ACC112 (cell line): Measurements from ENCODE around the gene GFI1B.

ENCODE experiments used
- H2AFZ ChIP-seq: fragments of 200-600 bp; sonication (generic); one replicate; pipeline ENCODE4 v1.6.0; 2017; ENCODE audit warnings: antibody characterized with exemption, low read length; ENCODE audit not compliant: unreplicated experiment
- H3K27ac ChIP-seq: fragments of 200-600 bp; sonication (generic); 2 replicates; pipeline ENCODE4 v1.5.1; 2014; ENCODE audit warnings: low read depth, mild to moderate bottlenecking, antibody characterized with exemption, low read length, moderate library complexity
- H3K27me3 ChIP-seq: fragments of 200-600 bp; sonication (generic); 2 replicates; pipeline ENCODE4 v1.6.1; 2014; ENCODE audit warnings: mild to moderate bottlenecking, antibody characterized with exemption, low read length, moderate library complexity, mixed read lengths; ENCODE audit not compliant: insufficient read depth
- H3K36me3 ChIP-seq: fragments of 200-600 bp; sonication (generic); 2 replicates; pipeline ENCODE4 v1.6.1; 2016; ENCODE audit warnings: mild to moderate bottlenecking, antibody characterized with exemption, low read length, moderate library complexity, mixed read lengths; ENCODE audit not compliant: insufficient read depth
- H3K4me1 ChIP-seq: fragments of 200-600 bp; sonication (generic); one replicate; pipeline ENCODE4 v1.6.1; 2016; ENCODE audit warnings: low read length, mixed read lengths; ENCODE audit not compliant: insufficient read depth, unreplicated experiment, control insufficient read depth
- H3K4me3 ChIP-seq: fragments of 200-600 bp; sonication (generic); 2 replicates; pipeline ENCODE4 v1.5.1; 2014; ENCODE audit warnings: mild to moderate bottlenecking, low read depth, low read length
- H3K79me2 ChIP-seq: fragments of 200-600 bp; sonication (generic); one replicate; pipeline ENCODE4 v1.6.0; 2016; ENCODE audit warnings: low read length; ENCODE audit not compliant: control insufficient read depth, unreplicated experiment, insufficient read depth

Gene GFI1B

GRCh38 chr9:132978451-132979131 is at the start of gene GFI1B:
Gene GFI1B, plus strand, starts transcription at chr9:132978694. Its CDS starts 7,985 bp downstream, at chr9:132986679.
- H3K4me3 ChIP-seq: no peak within 1 kb of the TSS
- H3K36me3 ChIP-seq: no peaks in the 10 kb centered on the region
- H2AFZ ChIP-seq: peak within 1 kb of the TSS; percentile 25
- no peaks in the 10 kb centered on the region for H3K79me2 ChIP-seq
- no peak within 1 kb of the TSS for H3K27ac ChIP-seq
- peaks cover 74% of the 10 kb centered on the region for H3K27me3 ChIP-seq
- no peaks in the 10 kb centered on the region for H3K4me1 ChIP-seq

- peaks cover 14% of the 10 kb centered on the region for H3K36me3 ChIP-seq
- no peak overlapping the region for H3K4me3 ChIP-seq
- H2AFZ ChIP-seq: no peak overlapping the region
- no peak overlapping the region for H3K27ac ChIP-seq
- H3K4me1 ChIP-seq: no peaks in the 10 kb centered on the region
- H3K79me2 ChIP-seq: peaks cover 14% of the 10 kb centered on the region
- no peaks in the 10 kb centered on the region for H3K27me3 ChIP-seq
Observed at GRCh38 chr9:132931178-132931735, 47.2 kb upstream of the GFI1B start.

- Histone ChIP-seq H3K36me3 (peaks cover 5% of the 10 kb centered on the region), H3K4me1 (peaks cover 5% of the 10 kb centered on the region), H3K27me3 (no peaks in the 10 kb centered on the region), H3K4me3 (no peak overlapping the region), H3K79me2 (peaks cover 34% of the 10 kb centered on the region), H2AFZ (no peak overlapping the region), H3K27ac (no peak overlapping the region)
Observed at GRCh38 chr9:132935026-132935425, 43.5 kb upstream of the GFI1B start.

GRCh38 chr9:132937463-132937901 is 41.0 kb upstream of the GFI1B start:
- H3K4me3 ChIP-seq: no peak overlapping the region
- peaks cover 8% of the 10 kb centered on the region for H3K4me1 ChIP-seq
- no peaks in the 10 kb centered on the region for H3K27me3 ChIP-seq
- H2AFZ ChIP-seq: no peak overlapping the region
- H3K36me3 ChIP-seq: no peaks in the 10 kb centered on the region; the same call in 1 of the 2 replicates
- no peak overlapping the region for H3K27ac ChIP-seq
- peaks cover 59% of the 10 kb centered on the region for H3K79me2 ChIP-seq

- no peak overlapping the region for H3K27ac ChIP-seq
- peaks cover 75% of the 10 kb centered on the region for H3K79me2 ChIP-seq
- H3K27me3 ChIP-seq: no peaks in the 10 kb centered on the region
- no peak overlapping the region for H2AFZ ChIP-seq
- no peaks in the 10 kb centered on the region for H3K36me3 ChIP-seq
- H3K4me1 ChIP-seq: peaks cover 17% of the 10 kb centered on the region
- no peak overlapping the region for H3K4me3 ChIP-seq
Observed at GRCh38 chr9:132939169-132939568, 39.3 kb upstream of the GFI1B start.

GRCh38 chr9:132942541-132943182 is 35.8 kb upstream of the GFI1B start:
- no peaks in the 10 kb centered on the region for H3K36me3 ChIP-seq
- no peaks in the 10 kb centered on the region for H3K27me3 ChIP-seq
- H3K4me3 ChIP-seq: peak overlapping the region; percentile 96
- H3K79me2 ChIP-seq: peaks cover 58% of the 10 kb centered on the region
- H3K4me1 ChIP-seq: peaks cover 27% of the 10 kb centered on the region
- no peak overlapping the region for H2AFZ ChIP-seq
- H3K27ac ChIP-seq: no peak overlapping the region

GRCh38 chr9:132943651-132944293 is 34.7 kb upstream of the GFI1B start:
- Histone ChIP-seq H3K27ac (peak overlapping the region; percentile 97), H3K4me3 (peak overlapping the region; percentile 96), H3K79me2 (peaks cover 54% of the 10 kb centered on the region), H3K4me1 (peaks cover 26% of the 10 kb centered on the region), H3K36me3 (no peaks in the 10 kb centered on the region), H3K27me3 (no peaks in the 10 kb centered on the region), H2AFZ (peak overlapping the region; percentile 84)

- H3K27ac ChIP-seq: peak within 1 kb of the TSS; percentile 97
- H3K27me3 ChIP-seq: no peaks in the 10 kb centered on the region
- peaks cover 48% of the 10 kb centered on the region for H3K79me2 ChIP-seq
- no peaks in the 10 kb centered on the region for H3K36me3 ChIP-seq
- peak within 1 kb of the TSS; percentile 96 for H3K4me3 ChIP-seq
- H3K4me1 ChIP-seq: peaks cover 26% of the 10 kb centered on the region
- H2AFZ ChIP-seq: peak within 1 kb of the TSS; percentile 86
Observed at GRCh38 chr9:132944294-132945185, 34.0 kb upstream of the GFI1B start, which contains the start of gene TSC1. Gene TSC1, minus strand, starts transcription at chr9:132944616. Its CDS starts 15,744 bp downstream, at chr9:132928872.

- Histone ChIP-seq H3K79me2 (peaks cover 39% of the 10 kb centered on the region), H3K27ac (peak overlapping the region; percentile 49; the same call in 1 of the 2 replicates), H3K36me3 (no peaks in the 10 kb centered on the region), H3K4me3 (peak overlapping the region; percentile 96), H3K27me3 (no peaks in the 10 kb centered on the region), H3K4me1 (peaks cover 26% of the 10 kb centered on the region), H2AFZ (peak overlapping the region; percentile 86)
Observed at GRCh38 chr9:132945186-132946130, 33.0 kb upstream of the GFI1B start.
